ENCODE data around the gene MPO.
A peak's percentile ranks its signal among the peaks of the same experiment; 100 is the strongest.

MPO gene

DNA sequence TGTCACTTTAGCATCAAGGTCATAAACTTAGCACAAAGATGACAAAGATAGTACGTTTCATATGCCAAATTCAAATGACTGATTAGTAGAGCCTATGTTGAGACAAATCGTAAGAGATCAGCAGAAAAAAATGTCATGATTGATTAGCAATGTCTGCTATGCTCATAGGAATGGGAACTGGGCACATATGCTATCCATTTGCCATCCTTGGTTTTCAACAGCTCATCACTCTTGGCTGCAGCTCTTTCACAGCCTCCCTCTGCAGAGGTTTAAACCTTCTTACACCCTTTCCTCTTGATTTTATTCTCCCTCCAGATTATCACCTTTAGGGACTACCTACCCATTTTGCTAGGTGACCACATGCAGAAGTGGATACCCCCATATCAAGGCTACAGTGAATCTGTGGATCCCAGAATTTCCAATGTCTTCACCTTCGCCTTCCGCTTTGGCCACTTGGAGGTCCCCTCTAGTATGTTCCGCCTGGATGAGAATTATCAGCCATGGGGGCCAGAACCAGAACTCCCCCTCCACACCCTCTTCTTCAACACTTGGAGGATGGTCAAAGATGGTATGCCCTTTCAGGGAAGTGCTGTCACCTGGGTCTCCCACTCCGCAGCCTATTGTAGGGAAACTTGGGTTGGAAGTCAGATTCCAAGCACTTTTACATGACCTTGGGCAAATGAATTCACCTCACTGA lies 16.2 kb downstream of the MPO start:
- no peak for DNase-seq (ENCODE audit: low read depth in 3 of 3)

DNA sequence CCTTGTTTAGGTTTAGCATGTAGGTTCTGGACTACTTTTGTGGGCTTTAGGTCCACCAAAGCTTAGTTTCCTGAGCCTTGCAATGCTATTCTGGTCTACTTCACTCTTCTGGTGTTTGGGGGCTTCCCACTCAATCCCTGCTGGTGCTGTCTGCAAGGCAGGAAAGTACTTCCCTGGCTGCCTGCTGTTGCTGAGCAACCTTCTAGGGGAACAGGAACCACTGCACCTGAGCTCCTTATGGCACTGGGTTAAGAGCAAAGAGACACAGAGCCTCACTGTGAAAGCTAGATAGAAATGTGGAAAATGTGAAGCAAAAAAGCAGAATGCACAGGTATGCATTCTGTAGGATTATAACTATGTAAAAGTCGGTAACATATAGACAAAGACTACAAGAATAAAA lies 17.0 kb downstream of the MPO start:
- DNase-seq (ENCODE audit: low read depth in 3 of 3), result no peak

DNA sequence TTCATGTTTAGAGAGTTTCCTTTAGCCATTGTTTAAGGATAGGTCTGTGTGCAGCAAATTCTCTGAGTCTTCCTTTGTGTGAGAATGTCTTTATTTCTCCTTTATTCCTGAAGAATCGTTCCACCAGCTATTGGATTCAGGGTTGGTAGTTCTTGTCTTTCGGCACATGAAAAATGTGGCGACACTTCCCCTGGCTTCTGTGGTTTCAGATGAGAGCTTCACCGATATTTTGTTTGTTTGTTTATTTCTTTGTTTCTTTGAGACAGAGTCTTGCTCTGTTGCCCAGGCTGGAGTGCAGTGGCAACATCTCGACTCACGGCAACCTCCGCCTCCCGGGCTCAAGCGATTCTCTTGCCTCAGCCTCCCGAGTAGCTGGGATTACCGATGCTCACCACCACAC lies 18.6 kb downstream of the MPO start:
- DNase-seq (ENCODE audit: low read depth in 3 of 3), result no peak

DNA sequence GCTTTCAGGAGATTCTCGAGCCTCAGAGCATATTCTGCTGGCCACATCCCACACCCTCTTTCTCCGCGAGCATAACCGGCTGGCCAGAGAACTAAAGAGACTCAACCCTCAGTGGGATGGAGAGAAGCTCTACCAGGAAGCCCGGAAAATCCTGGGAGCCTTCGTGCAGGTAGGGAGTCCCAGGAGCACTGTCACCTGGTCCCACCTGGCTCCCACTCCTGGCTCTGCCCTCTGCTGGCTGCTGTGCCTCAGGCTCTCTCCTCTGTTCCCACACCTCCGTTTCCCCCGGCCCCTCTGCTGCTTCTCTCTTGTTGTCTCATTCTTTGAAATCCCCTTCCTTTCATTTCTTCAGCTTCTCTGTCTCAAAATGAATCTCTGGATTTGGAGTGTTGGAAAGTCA lies 25.9 kb downstream of the MPO start:
- no peak for DNase-seq (ENCODE audit: low read depth in 3 of 3)

DNA sequence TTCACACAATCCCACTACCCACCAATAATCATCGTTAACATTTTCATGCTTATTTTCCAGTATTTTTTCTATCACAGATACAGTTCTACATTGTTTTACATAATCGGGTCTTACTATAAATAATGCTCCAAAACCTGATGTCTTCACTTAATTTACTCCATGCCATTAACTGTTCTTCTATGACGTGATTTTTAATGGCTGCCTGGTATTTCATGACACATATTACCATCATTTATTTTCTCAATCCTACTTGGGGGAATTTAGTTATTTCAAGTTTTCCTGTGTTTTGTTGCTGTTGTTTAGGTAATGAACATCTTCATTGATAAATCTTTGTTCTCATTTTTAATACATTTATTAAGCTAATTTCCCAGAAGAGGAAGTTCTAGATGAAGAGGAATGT lies 27.7 kb downstream of the MPO start:
- DNase-seq (ENCODE audit: low read depth in 3 of 3), result no peak

DNA sequence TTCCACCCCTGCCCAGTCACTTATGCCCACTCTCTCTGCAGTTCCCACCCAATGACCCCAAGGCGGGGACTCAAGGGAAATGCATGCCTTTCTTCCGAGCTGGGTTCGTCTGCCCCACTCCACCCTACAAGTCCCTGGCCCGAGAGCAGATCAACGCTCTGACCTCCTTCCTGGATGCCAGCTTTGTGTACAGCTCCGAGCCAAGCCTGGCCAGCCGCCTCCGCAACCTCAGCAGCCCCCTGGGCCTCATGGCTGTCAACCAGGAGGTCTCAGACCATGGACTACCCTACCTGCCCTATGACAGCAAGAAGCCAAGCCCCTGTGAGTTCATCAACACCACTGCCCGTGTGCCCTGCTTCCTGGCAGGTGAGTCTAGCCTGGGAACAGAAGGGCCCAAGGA lies 28.6 kb downstream of the MPO start:
- no peak for DNase-seq (ENCODE audit: low read depth in 3 of 3)

DNA sequence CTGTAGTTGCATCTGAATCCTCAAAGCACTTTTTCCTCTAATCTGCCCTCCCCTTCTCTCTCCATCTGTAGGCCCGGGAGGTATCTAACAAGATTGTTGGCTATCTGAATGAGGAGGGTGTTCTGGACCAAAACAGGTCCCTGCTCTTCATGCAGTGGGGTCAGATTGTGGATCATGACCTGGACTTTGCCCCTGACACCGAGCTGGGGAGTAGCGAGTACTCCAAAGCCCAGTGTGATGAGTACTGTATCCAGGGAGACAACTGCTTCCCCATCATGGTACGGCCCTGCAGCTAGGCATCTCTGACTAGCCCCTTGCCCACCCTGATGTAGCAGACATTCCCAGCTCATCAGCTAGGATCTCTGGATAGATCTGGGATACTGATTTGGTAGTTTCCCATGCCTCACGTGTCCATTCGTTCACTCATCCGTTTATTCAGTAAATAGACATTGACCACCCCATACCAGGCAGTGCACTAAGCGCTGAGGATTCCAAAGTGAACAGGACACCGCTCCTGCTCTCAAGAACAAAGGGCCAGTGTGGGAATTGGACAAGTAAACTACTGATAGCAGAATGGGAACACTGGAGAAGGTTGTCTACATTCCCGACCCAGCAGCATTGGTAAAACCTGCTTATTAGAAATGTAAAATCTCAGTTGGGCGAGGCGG lies 30.3 kb downstream of the MPO start:
- no peak for DNase-seq (ENCODE audit: low read depth in 3 of 3)

DNA sequence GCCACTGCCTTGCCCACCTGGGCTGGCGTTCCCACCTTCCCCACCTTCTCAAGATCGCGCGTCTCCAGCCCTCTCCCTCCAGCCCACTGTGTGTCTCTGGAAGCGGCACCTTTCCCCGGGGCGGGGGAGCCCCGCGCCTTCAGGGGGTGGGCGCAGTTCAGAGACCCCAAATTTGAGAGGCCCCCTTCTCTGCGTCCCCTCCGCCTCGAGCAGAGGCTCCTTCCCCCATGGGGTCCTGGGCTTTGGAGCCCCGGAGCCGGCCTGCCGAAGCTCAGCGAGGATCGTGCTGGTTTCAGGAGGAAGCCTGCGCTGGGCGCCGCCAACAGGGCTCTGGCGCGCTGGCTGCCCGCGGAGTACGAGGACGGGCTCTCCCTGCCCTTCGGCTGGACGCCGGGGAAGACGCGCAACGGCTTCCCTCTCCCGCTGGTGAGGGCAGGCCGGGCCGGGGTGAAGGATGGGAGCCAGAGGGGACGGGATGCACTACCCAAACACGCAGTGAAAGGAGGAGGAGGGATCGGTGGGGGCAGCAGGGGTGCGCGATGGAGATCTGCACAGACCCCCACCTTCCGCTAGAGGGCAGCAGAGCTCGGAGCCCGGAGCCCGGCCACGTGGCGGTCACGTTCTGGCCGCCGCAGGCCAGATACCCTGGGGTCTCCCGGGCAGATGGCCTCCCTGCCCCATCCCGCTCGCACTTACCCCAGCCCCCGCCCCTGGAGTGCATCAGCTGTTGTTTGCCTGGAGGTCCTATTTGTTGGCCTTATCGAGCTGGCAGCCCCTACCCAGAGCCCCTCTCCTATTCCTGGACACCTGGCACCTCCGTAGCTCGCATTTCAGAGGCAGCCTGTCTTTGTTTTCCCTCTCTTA lies 31.2 kb downstream of the MPO start:
- DNase-seq (ENCODE audit: low read depth in 3 of 3), result peak; percentile 64 to 74 (median 69)

DNA sequence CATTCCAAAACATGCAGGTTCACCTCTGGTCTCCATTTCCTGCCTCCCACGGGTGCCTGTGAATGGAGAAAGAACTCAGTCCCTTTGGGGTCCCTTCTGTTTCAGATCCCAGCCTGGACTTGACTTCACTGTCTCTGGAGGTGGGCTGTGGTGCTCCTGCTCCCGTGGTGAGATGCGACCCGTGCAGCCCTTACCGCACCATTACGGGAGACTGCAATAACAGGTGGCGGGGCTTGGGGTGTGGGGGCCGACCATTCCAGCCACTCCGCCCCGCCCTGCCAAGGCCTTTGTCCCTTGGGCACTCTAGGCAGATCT lies 31.8 kb downstream of the MPO start:
- no peak for DNase-seq (ENCODE audit: low read depth in 3 of 3)

DNA sequence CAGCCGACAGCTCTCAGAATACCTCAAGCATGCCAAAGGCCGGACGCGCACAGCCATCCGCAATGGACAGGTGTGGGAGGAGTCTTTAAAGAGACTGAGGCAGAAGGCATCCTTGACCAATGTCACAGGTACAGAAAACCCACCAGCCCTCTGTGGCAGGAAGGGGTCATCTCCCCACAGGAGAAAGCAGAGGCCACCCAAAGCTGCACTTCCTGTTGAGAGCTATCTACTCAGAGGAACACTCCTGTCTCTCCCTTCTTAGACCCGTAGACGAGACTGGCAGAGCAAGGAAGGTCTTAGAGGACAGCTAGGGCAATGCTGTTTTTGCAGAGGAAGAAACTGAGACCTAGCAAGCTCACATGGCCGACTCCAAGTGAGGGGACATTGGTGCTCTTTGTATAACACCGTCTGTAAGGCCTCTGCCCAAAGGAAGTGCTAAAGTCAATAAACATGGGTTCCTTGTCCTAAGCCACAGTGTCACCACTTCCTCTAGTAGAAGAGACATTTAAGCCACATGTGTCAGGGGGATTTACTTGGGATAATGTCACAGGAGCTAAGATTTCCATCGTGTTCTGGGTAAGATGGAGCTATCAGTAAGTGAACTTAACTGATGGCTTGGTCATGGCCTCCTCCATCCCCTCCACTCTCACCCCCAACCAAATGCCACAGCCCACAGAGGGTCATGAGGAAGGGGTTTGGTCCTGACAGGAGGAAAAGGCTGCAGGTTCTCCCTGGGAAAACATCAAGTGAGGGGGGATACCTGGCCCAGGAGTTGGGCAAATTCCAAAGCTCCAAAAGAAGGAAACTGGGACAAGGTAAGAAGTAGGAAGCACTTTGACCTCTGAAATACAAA lies 33.0 kb downstream of the MPO start:
- DNase-seq (ENCODE audit: low read depth in 3 of 3), result no peak

DNA sequence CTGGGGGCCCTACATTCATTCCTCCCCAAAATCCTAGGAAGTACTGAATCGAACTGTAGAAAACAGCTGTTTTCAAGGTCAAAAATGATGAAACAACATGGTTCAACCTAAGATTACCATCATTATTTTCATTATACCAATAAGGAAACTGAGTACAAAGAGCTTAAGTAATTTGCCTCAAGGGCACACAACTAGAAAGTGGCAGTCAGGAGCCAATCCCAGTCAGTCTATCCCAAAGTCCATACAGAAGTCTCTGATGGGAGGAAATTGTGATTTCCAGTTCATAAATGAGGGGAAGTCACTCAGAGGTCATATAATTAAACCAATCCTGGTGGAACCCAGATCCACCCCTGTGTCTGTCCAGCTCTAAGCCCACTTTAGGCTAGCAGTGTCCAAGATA lies 34.0 kb downstream of the MPO start:
- DNase-seq (ENCODE audit: low read depth in 3 of 3), result no peak

DNA sequence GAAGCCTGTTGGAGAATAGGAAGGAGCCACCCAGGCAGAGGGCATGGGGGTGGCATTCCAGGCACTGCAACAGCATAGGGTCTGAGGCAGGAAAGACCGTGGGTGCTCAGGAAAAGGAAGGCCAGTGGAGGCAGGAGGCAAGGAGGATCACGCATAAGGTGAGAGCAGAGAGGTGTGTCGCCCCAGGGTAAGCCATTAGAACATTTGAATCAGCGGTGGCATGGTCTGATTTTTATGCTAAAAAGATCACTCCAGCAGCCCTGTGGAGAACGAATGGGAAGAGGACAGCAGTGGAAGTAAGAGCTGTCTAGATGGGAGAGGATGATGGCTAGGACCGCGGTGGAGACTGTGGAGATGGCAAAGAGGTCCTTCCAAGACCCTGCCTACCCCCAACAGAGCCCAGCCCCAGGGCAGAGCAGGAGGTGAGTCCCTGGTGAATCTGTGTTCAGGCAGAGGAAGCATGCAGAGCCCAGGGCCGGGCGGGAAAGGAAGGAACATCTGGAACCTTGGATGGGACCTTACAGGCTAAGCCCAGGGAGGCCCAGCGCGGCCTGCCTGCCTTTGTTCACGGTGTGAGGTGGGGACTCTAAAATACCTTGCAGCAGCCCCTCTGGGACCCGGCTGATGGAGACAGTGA lies 34.5 kb downstream of the MPO start:
- DNase-seq (ENCODE audit: low read depth in 3 of 3), result no peak

DNA sequence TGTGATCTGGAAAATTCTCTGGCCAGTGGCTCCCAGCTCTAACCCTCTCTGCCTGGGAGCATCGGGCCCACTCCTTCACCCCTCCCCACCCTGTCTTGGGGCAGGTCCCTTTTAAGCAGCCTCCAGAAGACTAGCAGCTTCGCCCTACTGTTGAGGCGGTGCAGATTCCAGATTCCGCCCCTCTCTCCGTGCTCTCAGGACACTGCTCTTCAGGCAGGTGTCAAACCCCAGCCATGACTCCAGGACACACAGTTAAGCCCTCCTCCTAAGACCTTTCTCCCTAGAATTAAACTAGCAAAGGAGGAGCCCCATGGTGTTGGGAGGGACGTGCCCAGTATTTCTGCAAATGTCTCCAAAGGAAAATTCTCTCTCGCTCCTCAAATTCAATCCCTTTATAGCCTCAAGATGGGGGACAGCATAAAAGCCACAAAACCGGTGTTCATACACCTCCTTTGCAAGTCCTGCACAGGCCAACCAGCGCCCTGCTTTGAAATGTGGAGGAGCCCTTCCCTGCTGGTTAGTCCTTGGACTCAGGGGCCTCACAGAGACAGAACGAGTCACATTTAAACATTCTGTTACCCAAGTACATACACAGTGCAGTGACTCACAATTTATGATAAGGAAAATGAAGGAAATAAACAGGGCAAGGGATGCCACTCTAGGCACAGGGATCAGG lies 35.2 kb downstream of the MPO start:
- DNase-seq (ENCODE audit: low read depth in 3 of 3), result no peak

DNA sequence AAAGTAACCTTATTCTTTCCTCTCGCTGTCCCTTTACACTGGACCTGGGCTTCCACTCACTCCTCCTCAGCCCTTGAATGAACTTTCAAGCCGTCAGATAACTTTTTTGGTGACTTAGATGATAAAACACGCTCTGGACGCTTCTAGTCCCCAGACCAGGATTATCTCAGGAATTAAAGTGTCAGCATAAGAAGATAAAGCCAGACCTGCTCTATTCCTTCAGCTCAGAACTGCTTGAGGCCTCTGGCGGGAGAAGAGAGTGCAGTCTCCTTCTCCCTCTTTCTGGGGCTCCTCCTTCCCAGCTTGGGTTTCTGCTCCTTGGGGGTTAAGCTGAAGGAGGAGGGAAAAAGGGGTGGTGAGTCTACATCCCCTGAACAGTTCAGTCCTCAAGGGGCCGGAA lies 35.8 kb downstream of the MPO start:
- no peak for DNase-seq (ENCODE audit: low read depth in 3 of 3)

DNA sequence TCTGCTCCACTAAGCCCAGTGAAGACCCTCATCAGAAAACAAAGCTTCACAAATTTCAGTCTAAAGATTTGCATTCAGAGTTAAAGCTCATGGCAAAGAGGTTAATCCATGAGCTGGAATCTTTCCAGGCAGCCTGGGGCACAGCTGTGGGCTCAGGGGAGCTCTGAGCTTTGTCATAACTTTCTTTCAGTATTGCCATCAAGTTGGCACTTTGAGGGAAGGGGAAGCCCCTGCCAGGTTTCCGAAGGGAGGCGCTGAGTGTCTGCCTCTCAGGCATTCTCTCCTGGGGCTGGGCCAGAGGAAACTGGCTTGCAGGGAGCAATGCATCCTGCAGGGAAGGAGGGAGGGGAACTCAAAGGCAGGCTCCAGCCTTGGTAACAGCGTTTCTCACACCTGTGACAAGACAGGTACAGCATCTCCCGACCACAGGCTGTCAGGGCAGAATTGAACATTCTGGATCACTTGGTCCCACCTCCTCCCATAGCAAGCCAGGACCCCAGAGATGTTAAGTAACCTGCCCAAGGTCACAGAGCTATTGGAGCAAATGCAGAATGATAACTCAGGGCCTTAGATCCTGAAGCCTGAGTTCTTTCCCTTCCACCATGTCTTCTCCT lies 38.5 kb downstream of the MPO start:
- peak in 1 of 3 experiments; percentile 22 for DNase-seq (ENCODE audit: low read depth in 3 of 3)

DNA sequence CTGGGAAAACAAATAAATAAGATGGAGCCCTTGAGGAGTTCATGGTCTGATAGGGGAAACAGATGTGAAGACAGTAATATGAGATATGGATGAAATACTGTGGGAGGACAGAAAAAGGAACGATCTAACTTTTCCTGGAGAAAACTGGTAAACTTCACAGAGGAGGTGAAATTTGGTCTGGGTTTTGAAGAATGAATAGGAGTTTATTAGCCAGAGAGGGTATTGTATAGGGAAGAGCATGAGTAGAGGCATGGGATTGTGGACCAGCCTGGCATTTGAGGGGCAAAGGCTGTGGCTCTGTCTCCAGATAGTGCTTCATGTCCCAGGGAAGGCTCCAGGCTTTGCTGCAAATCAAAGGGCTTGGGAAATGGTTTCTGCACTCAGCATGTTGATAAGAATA lies 40.7 kb downstream of the MPO start:
- DNase-seq (ENCODE audit: low read depth in 3 of 3), result no peak

DNA sequence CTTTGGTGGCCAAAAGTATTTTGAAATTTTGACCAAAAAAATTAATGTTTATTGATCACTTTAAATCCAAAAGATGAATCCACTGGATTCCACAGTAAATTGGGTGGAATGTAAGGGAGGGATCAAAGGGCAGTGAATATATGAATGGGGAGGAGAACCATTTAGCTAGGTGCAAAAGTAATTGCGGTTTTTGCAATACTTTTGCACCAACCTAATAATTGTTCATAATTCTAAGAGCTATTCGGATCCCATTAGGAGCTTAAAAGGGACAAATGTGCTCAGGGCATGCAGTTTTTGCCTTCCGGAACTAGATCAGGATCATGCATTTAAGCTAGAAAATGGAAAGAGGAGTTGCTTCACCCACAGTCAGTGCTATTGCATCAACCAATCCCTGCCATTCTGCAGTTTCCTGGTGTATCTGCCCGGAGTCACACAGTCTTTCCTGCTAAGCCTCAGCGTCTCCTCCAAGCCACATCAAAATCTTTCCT lies 42.5 kb downstream of the MPO start, which contains the start of gene LPO:
Gene LPO (plus strand): TSS at position 438 of the 488 bp plus-strand sequence. CDS start 4,396 bp downstream, outside the sequence.
- no peak for DNase-seq (ENCODE audit: low read depth in 3 of 3)

DNA sequence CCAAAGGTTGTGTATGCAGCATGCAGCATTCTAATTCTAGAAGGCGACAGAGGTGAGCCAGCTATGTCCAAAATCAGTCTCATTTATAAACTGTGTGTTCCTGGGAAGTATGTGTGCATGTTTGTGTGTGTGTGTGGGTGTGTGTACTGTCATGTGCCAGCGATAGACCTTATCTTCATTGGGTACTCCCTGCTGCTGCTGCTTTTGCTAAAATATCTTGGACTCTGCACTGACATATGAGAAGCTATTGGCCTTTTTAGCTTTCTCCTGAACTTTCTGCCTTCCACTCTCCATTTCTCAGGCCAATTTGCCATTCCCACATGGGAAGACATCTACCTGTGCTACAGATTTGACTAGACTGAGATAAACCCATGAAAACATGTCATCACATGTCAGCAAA lies 44.3 kb downstream of the MPO start:
- no peak for DNase-seq (ENCODE audit: low read depth in 3 of 3)

DNA sequence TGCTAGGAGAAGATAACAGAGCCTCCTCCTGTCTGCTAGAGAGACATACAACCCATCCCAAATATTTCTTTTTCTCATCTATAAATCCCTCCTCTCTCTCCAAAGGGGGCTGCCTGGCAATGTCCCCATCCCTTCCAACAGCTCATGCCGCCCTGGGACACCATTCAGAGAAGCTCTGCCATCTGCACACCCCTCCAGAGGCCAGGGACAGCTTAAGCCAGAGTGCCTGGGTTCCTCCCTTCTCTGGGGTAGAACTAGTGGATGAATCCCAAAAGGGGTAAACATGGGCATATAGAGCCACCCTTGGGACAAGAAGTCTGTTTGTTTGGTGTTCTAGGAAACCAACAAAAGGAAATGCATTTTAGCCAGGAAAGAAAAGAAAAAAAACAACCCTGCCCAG lies 44.9 kb downstream of the MPO start:
- no peak for DNase-seq (ENCODE audit: low read depth in 3 of 3)

DNA sequence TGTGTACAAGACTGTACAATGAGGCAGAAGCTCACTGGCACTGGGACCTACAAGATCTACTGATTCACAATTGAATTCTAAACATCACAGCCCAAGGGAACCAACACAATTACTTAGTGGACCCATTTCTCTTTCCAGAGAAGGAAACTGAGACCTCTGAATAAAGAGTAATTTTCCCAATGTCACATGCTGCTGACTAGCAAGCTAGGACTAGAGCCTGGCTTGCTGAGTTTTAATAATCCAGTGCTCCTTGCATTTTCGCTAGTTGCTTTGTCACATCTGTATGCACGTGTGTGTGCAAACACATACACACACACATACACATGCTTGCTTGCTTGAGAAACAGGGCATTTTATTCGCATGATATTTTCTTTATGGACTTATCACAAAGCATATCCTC lies 46.2 kb downstream of the MPO start:
- no peak for DNase-seq (ENCODE audit: low read depth in 3 of 3)
